Raji (cell line): ENCODE results near the gene AP2B1.

ENCODE experiments used
- POLR2A ChIP-seq: IDR thresholded peaks from 2 replicates; pipeline ENCODE4 v1.6.1; 2011; ENCODE audit warnings: low read depth, low read length, control low read depth; ENCODE audit not compliant: insufficient read depth

The AP2B1 gene

GRCh38 chr17:35708149-35708548, 121.0 kb downstream of the AP2B1 start:
- TF ChIP-seq POLR2A = no peak

GRCh38 chr17:35708951-35709350, 121.8 kb downstream of the AP2B1 start:
- TF ChIP-seq POLR2A = no peak

- TF ChIP-seq POLR2A = no peak
These were observed 122.8 kb downstream of the AP2B1 start for GRCh38 chr17:35709874-35710273.

GRCh38 chr17:35710950-35711349, 123.8 kb downstream of the AP2B1 start:
- TF ChIP-seq POLR2A = no peak

- TF ChIP-seq POLR2A = no peak
These were observed 126.1 kb downstream of the AP2B1 start for GRCh38 chr17:35713069-35713728.

- no peak for TF ChIP-seq POLR2A
These were observed 127.9 kb downstream of the AP2B1 start for GRCh38 chr17:35714988-35715387.

- TF ChIP-seq POLR2A = no peak
These were observed 128.3 kb downstream of the AP2B1 start for GRCh38 chr17:35715416-35715815.

GRCh38 chr17:35716173-35716572, 129.1 kb downstream of the AP2B1 start:
- TF ChIP-seq POLR2A = no peak

- TF ChIP-seq POLR2A = no peak
These were observed 129.9 kb downstream of the AP2B1 start for GRCh38 chr17:35716897-35717465.

GRCh38 chr17:35717475-35717874, 130.4 kb downstream of the AP2B1 start:
- no peak for TF ChIP-seq POLR2A

GRCh38 chr17:35723735-35724134, 136.6 kb downstream of the AP2B1 start:
- TF ChIP-seq POLR2A = no peak

- no peak for TF ChIP-seq POLR2A
These were observed 137.9 kb downstream of the AP2B1 start for GRCh38 chr17:35725058-35725457.

GRCh38 chr17:35725802-35726126, 138.6 kb downstream of the AP2B1 start:
- no peak for TF ChIP-seq POLR2A

- no peak for TF ChIP-seq POLR2A
These were observed 139.2 kb downstream of the AP2B1 start for GRCh38 chr17:35726127-35726952.

- no peak for TF ChIP-seq POLR2A
These were observed 139.9 kb downstream of the AP2B1 start for GRCh38 chr17:35726953-35727460.

GRCh38 chr17:35727635-35728034, 140.5 kb downstream of the AP2B1 start:
- TF ChIP-seq POLR2A = no peak
